Hepatocyte (in vitro differentiated cells): ENCODE results near the gene ENPP1. TPM values are rescaled to one million over a fixed set of nuclear protein-coding genes. Genes with fewer than 3 reads are reported as not detected.

ENCODE experiments used
- DNase-seq: peaks from one replicate; pipeline ENCODE4 v3.0.0-alpha.2; 2016; ENCODE audit warnings: low spot score
- H2AFZ ChIP-seq: fragments of 200-600 bp; sonication (generic); 2 replicates; pipeline ENCODE4 v1.6.0; 2016; ENCODE audit warnings: antibody characterized with exemption, mild to moderate bottlenecking
- H3K27ac ChIP-seq: fragments of 200-600 bp; sonication (generic); 2 replicates; pipeline ENCODE4 v1.5.1; 2016; ENCODE audit warnings: mild to moderate bottlenecking
- H3K27me3 ChIP-seq: fragments of 200-600 bp; sonication (generic); 2 replicates; pipeline ENCODE4 v1.6.1; 2016
- H3K36me3 ChIP-seq: fragments of 200-600 bp; sonication (generic); replicated peaks from 2 replicates; pipeline ENCODE4 v1.5.1; 2016; ENCODE audit warnings: low read depth; ENCODE audit not compliant: insufficient read depth
- H3K4me1 ChIP-seq: fragments of 200-600 bp; sonication (generic); 2 replicates; pipeline ENCODE4 v1.5.1; 2016; ENCODE audit warnings: mild to moderate bottlenecking, moderate library complexity; ENCODE audit not compliant: insufficient read depth
- H3K4me2 ChIP-seq: fragments of 200-600 bp; sonication (generic); 2 replicates; pipeline ENCODE4 v1.6.0; 2016
- H3K4me3 ChIP-seq: fragments of 200-600 bp; sonication (generic); 2 replicates; pipeline ENCODE4 v1.5.1; 2016; ENCODE audit warnings: mild to moderate bottlenecking
- H3K79me2 ChIP-seq: fragments of 200-600 bp; sonication (generic); 2 replicates; pipeline ENCODE4 v1.6.0; 2017; ENCODE audit warnings: mild to moderate bottlenecking
- H3K9me2 ChIP-seq: fragments of 200-600 bp; sonication (generic); replicated peaks from 2 replicates; pipeline ENCODE4 v1.6.0; 2017; ENCODE audit warnings: mild to moderate bottlenecking; ENCODE audit not compliant: insufficient read depth
- H3K9me3 ChIP-seq: fragments of 200-600 bp; sonication (generic); 2 replicates; pipeline ENCODE4 v1.5.1; 2016; ENCODE audit warnings: low read depth, mild to moderate bottlenecking
- H4K20me1 ChIP-seq: fragments of 200-600 bp; sonication (generic); 2 replicates; pipeline ENCODE4 v1.6.0; 2016; ENCODE audit warnings: mild to moderate bottlenecking; ENCODE audit not compliant: insufficient read depth, poor library complexity, severe bottlenecking
- CTCF ChIP-seq: fragments of 200-600 bp; sonication (generic); IDR thresholded peaks from 2 replicates; pipeline ENCODE4 v1.5.1; 2016; ENCODE audit warnings: antibody characterized with exemption, mild to moderate bottlenecking; ENCODE audit not compliant: poor library complexity
- EZH2 ChIP-seq: fragments of 200-600 bp; sonication (generic); IDR thresholded peaks from 2 replicates; pipeline ENCODE4 v1.6.1; 2016; ENCODE audit warnings: antibody characterized with exemption, mild to moderate bottlenecking, borderline replicate concordance
- EZH2phosphoT487 ChIP-seq: fragments of 200-600 bp; sonication (generic); IDR thresholded peaks from one replicate; pipeline ENCODE4 v1.6.1; 2018; ENCODE audit warnings: antibody characterized with exemption, mild to moderate bottlenecking, low read depth, moderate library complexity; ENCODE audit not compliant: unreplicated experiment, severe bottlenecking
- WGBS: methylation state at CpG from one replicate; pipeline ENCODE4 v1.1.6; 2016; ENCODE audit warnings: low lambda C conversion rate; ENCODE audit errors: missing lambda C conversion rate; 5-methylcytosine and 5-hydroxymethylcytosine counted together
- polyA plus RNA-seq: library from polyadenylated mRNA; unstranded; fragments of >200 nt; fragmentation: Nextera tagmentation; extraction: Ambion mirVana; gene quantifications from 2 replicates; pipeline ENCODE4 v1.2.1, GENCODE V29; 2016
- total RNA-seq: library from RNA; depleted of rRNA; stranded (reverse); fragments of >200 nt; gene quantifications from 2 replicates; pipeline ENCODE4 v1.2.3, GENCODE V29; 2014

The ENPP1 gene
- total and polyA plus RNA-seq, 2 experiments from 2014 or later: 74.7 to 86.9 TPM

GRCh38 chr6:131819572-131820124 is 11.8 kb downstream of the ENPP1 start:
- Histone ChIP-seq H3K4me2 (peak overlapping the region; percentile 38), H3K79me2 (peaks cover 16% of the 10 kb centered on the region), H3K36me3 (no peaks in the 10 kb centered on the region), H3K4me1 (peaks cover 12% of the 10 kb centered on the region), H3K4me3 (no peak overlapping the region), H2AFZ (no peak overlapping the region), H3K27ac (no peak overlapping the region), H3K9me3 (no peaks in the 10 kb centered on the region), H3K9me2 (no peaks in the 10 kb centered on the region), H4K20me1 (no peaks in the 10 kb centered on the region), H3K27me3 (no peaks in the 10 kb centered on the region)
- WGBS: 68% methylated on average over 7 of the region's 7 CpGs
- peak; percentile 51 for DNase-seq
- TF ChIP-seq EZH2phosphoT487: no peak
- TF ChIP-seq EZH2: no peak
- no peak for TF ChIP-seq CTCF

GRCh38 chr6:131821010-131821807 is 13.4 kb downstream of the ENPP1 start:
- H3K27me3 ChIP-seq: no peaks in the 10 kb centered on the region
- H3K9me2 ChIP-seq: no peaks in the 10 kb centered on the region
- WGBS: 84% methylated on average over 6 of the region's 6 CpGs
- H3K4me3 ChIP-seq: no peak overlapping the region
- H2AFZ ChIP-seq: no peak overlapping the region
- H3K79me2 ChIP-seq: peaks cover 18% of the 10 kb centered on the region
- H3K36me3 ChIP-seq: no peaks in the 10 kb centered on the region
- TF ChIP-seq EZH2: no peak
- H3K27ac ChIP-seq: peak overlapping the region; percentile 0
- H4K20me1 ChIP-seq: no peaks in the 10 kb centered on the region
- no peak overlapping the region for H3K4me2 ChIP-seq
- DNase-seq: no peak
- no peaks in the 10 kb centered on the region for H3K9me3 ChIP-seq
- peaks cover 17% of the 10 kb centered on the region for H3K4me1 ChIP-seq

GRCh38 chr6:131822119-131822518 is 14.3 kb downstream of the ENPP1 start:
- peak overlapping the region; percentile 0 for H3K27ac ChIP-seq
- no peak for DNase-seq
- H3K4me3 ChIP-seq: no peak overlapping the region
- no peaks in the 10 kb centered on the region for H4K20me1 ChIP-seq
- H3K4me1 ChIP-seq: peaks cover 16% of the 10 kb centered on the region
- H3K9me2 ChIP-seq: no peaks in the 10 kb centered on the region
- TF ChIP-seq EZH2phosphoT487 (no peak), CTCF (no peak), EZH2 (no peak)
- no peak overlapping the region for H2AFZ ChIP-seq
- H3K9me3 ChIP-seq: no peaks in the 10 kb centered on the region
- H3K27me3 ChIP-seq: no peaks in the 10 kb centered on the region
- peak overlapping the region; percentile 14 for H3K4me2 ChIP-seq
- H3K36me3 ChIP-seq: no peaks in the 10 kb centered on the region
- WGBS: 57% methylated on average over 3 of the region's 3 CpGs
- H3K79me2 ChIP-seq: peaks cover 23% of the 10 kb centered on the region

- no peaks in the 10 kb centered on the region for H4K20me1 ChIP-seq
- peak overlapping the region; percentile 9 for H3K27ac ChIP-seq
- H2AFZ ChIP-seq: no peak overlapping the region
These were observed 15.6 kb downstream of the ENPP1 start for GRCh38 chr6:131823276-131823902.

More at GRCh38 chr6:131823276-131823902, 15.6 kb downstream of the ENPP1 start:
- Histone ChIP-seq H3K9me3 (no peaks in the 10 kb centered on the region), H3K4me2 (peak overlapping the region; percentile 7), H3K4me3 (no peak overlapping the region), H3K79me2 (peaks cover 18% of the 10 kb centered on the region), H3K27me3 (no peaks in the 10 kb centered on the region), H3K4me1 (peaks cover 24% of the 10 kb centered on the region), H3K36me3 (no peaks in the 10 kb centered on the region), H3K9me2 (no peaks in the 10 kb centered on the region)
- TF ChIP-seq EZH2phosphoT487 (no peak), EZH2 (no peak), CTCF (no peak)
- DNase-seq: no peak
- WGBS: 82% methylated on average over 3 of the region's 3 CpGs
